Activated B cell treated with CpG ODN at 0.5 μM for 24 hours (primary cell): ENCODE measurements around the gene NPPC. TPM values are rescaled to one million over a fixed set of nuclear protein-coding genes. Genes with fewer than 3 reads are reported as not detected.

Experiments
- ATAC-seq: fragments of 200-7000 bp; cut with Tn5 transposase; one replicate; pipeline ENCODE4 v1.10.0; 2021; ENCODE audit warnings: low read depth, mild to moderate bottlenecking, moderate library complexity
- CTCF ChIA-PET: fragments of 350-600 bp; sonication (Branson Sonifier 250); formaldehyde crosslinking; loops from one replicate; lab custom pipeline; 2021; ENCODE audit warnings: antibody characterized with exemption; lab: Charles Lee
- POLR2A ChIA-PET: fragments of 350-600 bp; sonication (Branson Sonifier 250); formaldehyde crosslinking; loops from one replicate; lab custom pipeline; 2021; ENCODE audit warnings: antibody characterized with exemption; lab: Charles Lee
- DNase-seq: peaks from one replicate; pipeline ENCODE4 v3.0.0; 2022
- H3K27ac Mint-ChIP-seq: one replicate; pipeline ENCODE4 v1.8.0; 2020; ENCODE audit warnings: mixed read lengths
- H3K27me3 Mint-ChIP-seq: one replicate; pipeline ENCODE4 v1.8.0; 2021; ENCODE audit warnings: mixed read lengths
- H3K36me3 Mint-ChIP-seq: one replicate; pipeline ENCODE4 v1.8.0; 2021; ENCODE audit warnings: low read depth, mixed read lengths
- H3K4me1 Mint-ChIP-seq: one replicate; pipeline ENCODE4 v1.8.0; 2021; ENCODE audit warnings: mixed read lengths
- H3K4me3 Mint-ChIP-seq: one replicate; pipeline ENCODE4 v1.8.0; 2020; ENCODE audit warnings: mild to moderate bottlenecking, mixed read lengths
- H3K9me3 Mint-ChIP-seq: one replicate; pipeline ENCODE4 v1.8.0; 2020; ENCODE audit warnings: mixed read lengths
- CTCF ChIP-seq: fragments of 200-600 bp; IDR thresholded peaks from one replicate; pipeline ENCODE4 v1.8.0; 2022; ENCODE audit warnings: antibody characterized with exemption, mild to moderate bottlenecking
- intact Hi-C: fragments of 100-400 bp; cut with micrococcal nuclease; formaldehyde crosslinking; loops from one replicate; pipeline ENCODE4 v1.15.1; 2024
- total RNA-seq: library from RNA; stranded (reverse); gene quantifications from 2 replicates; pipeline ENCODE4 v1.2.3, GENCODE V29; 2022

The NPPC gene
- total RNA-seq, 1 donor from 2014 or later = not detected

DNA sequence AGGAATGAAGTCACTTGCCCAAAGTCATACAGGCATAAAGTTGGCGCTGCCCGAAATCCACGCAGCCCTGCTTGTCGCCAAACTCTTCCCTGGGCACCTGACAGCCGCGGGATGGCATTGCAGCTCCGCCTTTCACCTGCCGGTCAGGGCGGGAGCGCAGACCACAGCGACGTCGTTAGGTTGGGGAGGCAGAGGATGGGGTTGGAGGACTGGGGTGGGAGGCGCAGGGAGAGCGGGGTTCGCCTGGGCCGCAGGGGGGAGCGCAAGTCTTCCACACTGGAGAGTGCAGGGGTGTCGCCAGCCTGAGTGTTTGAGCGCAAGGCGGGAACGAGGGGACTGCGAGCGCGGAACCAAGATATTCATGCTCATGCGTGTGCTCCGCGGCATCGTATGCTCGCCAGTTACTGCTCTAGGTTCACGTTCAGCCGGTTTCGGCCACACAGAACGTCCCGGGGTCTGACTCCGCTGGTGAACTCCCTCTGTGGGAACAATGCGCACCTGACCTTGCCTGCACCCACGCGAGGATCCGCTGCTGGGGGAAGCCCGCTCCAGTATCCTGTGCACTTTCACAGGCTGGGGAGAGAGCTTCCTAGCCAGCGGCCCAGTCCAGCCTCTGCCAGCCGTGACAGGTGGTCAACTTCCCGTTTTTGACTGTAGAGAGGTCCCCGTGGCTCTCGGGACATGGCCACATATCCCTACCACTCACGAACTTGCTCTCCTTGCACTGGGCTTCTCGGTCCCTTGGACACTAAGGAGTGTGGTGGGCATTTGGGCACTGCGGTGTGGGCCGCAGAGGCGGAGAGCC is 767 bp upstream of the NPPC start:
- no peak for TF ChIP-seq CTCF
- H3K27ac Mint-ChIP-seq = no peak overlapping the region
- no peaks in the 10 kb centered on the region for H3K9me3 Mint-ChIP-seq
- DNase-seq = no peak
- peaks cover 13% of the 10 kb centered on the region for H3K4me1 Mint-ChIP-seq
- peak overlapping the region; percentile 65 for H3K4me3 Mint-ChIP-seq
- ATAC-seq = no peak
- no peaks in the 10 kb centered on the region for H3K36me3 Mint-ChIP-seq
- POLR2A ChIA-PET = no interaction called here
- H3K27me3 Mint-ChIP-seq = peaks cover 44% of the 10 kb centered on the region
- intact Hi-C loops = loop anchor here (5.0 kb wide), 1 partner anchor 35 kb away; the partner anchor contains the start of gene DIS3L2
- CTCF ChIA-PET = interaction anchor here (2.2 to 3.1 kb wide), 3 partner anchors 215 to 513 kb away, joined by 6 to 18 read pairs (median 7); no protein-coding TSS in a partner anchor

DNA sequence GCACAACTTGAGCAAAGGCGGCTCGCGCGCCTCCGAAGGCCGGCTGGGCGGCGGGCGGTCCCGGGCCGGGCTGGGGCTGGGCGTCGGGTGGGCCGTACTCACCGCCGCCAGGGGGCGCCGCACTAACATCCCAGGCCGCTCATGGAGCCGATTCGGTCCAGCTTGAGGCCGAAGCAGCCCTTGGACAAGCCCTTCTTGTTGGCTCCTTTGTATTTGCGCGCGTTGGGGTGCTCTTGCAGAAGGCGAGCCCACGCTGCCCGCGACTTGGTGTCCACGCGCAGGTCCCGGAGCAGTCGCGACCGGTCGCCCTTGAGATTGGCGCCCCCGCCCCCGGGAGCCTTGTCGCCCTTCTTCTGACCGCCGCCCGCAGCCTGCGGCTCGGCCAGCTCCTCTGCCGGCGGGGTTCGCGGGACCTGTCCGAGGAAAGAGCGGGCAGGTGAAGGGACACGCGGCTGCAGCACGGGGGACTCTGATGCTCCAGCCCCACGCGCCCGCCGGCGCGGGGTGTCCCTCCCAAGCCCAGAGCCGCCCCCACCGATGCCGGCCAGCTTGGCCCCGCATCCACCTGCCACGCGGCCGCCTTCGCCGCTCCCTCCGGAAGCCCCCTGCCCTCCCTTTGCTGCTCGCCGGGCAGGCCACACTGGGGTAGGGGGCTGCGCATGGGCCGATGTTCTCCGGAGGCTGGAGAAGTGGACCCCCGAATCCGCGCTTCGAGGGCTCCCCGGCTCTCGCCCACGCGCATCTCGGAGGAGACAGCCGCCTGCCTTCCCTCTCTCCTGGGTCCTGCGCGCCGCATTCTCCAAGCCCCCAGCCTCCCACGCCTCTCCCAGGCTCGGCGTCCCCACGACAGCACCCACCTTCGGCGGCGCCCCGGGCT is 655 bp downstream of the NPPC start:
- DNase-seq (peak; percentile 71), ATAC-seq (peak; percentile 70)
- ChIA-PET POLR2A (no interaction called here), CTCF (interaction anchor here (0.9 to 3.1 kb wide), 8 partner anchors 9 to 514 kb away, joined by 3 to 18 read pairs (median 4); no protein-coding TSS in a partner anchor)
- no peak overlapping the region for H3K27ac Mint-ChIP-seq
- peaks cover 47% of the 10 kb centered on the region for H3K27me3 Mint-ChIP-seq
- no peaks in the 10 kb centered on the region for H3K9me3 Mint-ChIP-seq
- no peak for TF ChIP-seq CTCF
- intact Hi-C loops = loop anchor here (1.0 to 5.0 kb wide), 4 partner anchors 37 to 515 kb away; partner anchors contain the start of gene DIS3L2
- no peaks in the 10 kb centered on the region for H3K36me3 Mint-ChIP-seq
- H3K4me3 Mint-ChIP-seq = peak overlapping the region; percentile 65
- peaks cover 13% of the 10 kb centered on the region for H3K4me1 Mint-ChIP-seq

DNA sequence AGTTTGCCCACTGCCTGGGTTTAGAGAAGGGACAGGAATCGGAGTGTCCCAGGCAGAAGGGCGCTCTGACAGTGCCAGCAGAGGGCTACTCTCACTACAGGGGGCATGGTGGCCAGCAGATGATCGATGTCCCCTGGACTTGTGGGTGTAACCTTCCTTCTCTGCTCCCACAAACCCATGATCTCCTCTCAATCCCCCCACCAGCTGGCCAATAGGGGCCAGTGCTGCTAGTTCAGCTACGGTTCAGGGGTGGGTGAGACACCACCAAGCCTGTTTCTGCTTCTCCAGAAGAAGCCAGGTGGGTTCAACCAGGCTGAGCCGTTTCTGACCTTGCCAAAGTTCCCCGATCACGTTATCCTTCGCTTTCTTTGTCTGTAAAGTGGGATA is 1.3 kb downstream of the NPPC start:
- POLR2A ChIA-PET = no interaction called here
- H3K27ac Mint-ChIP-seq = no peak overlapping the region
- intact Hi-C loops = loop anchor here (1.0 to 5.0 kb wide), 4 partner anchors 37 to 515 kb away; partner anchors contain the start of gene DIS3L2

GRCh38 chr2:231923951-231924888 is 2.0 kb downstream of the NPPC start:
- ChIA-PET POLR2A (no interaction called here), CTCF (interaction anchor here (0.9 to 3.1 kb wide), 8 partner anchors 8 to 515 kb away, joined by 3 to 18 read pairs (median 4); no protein-coding TSS in a partner anchor)
- intact Hi-C loops = no loop called here
- Mint-ChIP-seq H3K27ac (no peak overlapping the region), H3K4me3 (peak overlapping the region; percentile 38), H3K9me3 (no peaks in the 10 kb centered on the region), H3K4me1 (peaks cover 13% of the 10 kb centered on the region), H3K27me3 (peaks cover 40% of the 10 kb centered on the region), H3K36me3 (no peaks in the 10 kb centered on the region)
- DNase-seq (no peak), ATAC-seq (no peak)
- no peak for TF ChIP-seq CTCF

More for the DNA sequence above, 1.3 kb downstream of the NPPC start:
- no peak for TF ChIP-seq CTCF
- peaks cover 47% of the 10 kb centered on the region for H3K27me3 Mint-ChIP-seq
- ATAC-seq (no peak), DNase-seq (no peak)
- CTCF ChIA-PET = interaction anchor here (1.0 to 3.1 kb wide), 7 partner anchors 8 to 515 kb away, joined by 3 to 18 read pairs (median 6); no protein-coding TSS in a partner anchor
- peak overlapping the region; percentile 38 for H3K4me3 Mint-ChIP-seq
- peaks cover 13% of the 10 kb centered on the region for H3K4me1 Mint-ChIP-seq
- H3K36me3 Mint-ChIP-seq = no peaks in the 10 kb centered on the region
- no peaks in the 10 kb centered on the region for H3K9me3 Mint-ChIP-seq
